Endodermal cell (in vitro differentiated cells): ENCODE data around the gene GALR2. TPM values are rescaled to one million over a fixed set of nuclear protein-coding genes. Genes with fewer than 3 reads are reported as not detected.

Experiments
- DNase-seq: peaks from one replicate; pipeline ENCODE4 v3.0.0-alpha.2; 2017
- H3K27ac ChIP-seq: 2 replicates; pipeline ENCODE4 v1.5.1; 2013; ENCODE audit warnings: mild to moderate bottlenecking, low read depth, low read length, moderate library complexity
- H3K27me3 ChIP-seq: 2 replicates; pipeline ENCODE4 v1.6.1; 2013; ENCODE audit warnings: mild to moderate bottlenecking, low read length, moderate library complexity; ENCODE audit not compliant: insufficient read depth, control insufficient read depth, poor library complexity, severe bottlenecking
- H3K36me3 ChIP-seq: 2 replicates; pipeline ENCODE4 v1.7.0; 2013; ENCODE audit warnings: mild to moderate bottlenecking, low read length, moderate library complexity; ENCODE audit not compliant: control insufficient read depth, insufficient read depth
- H3K4me1 ChIP-seq: one replicate; pipeline ENCODE4 v1.7.0; 2013; ENCODE audit warnings: low read length; ENCODE audit not compliant: control insufficient read depth, insufficient read depth
- H3K4me3 ChIP-seq: 2 replicates; pipeline ENCODE4 v1.5.1; 2013; ENCODE audit warnings: mild to moderate bottlenecking, low read length, moderate library complexity
- H3K9ac ChIP-seq: 2 replicates; pipeline ENCODE4 v1.6.1; 2013; ENCODE audit warnings: mild to moderate bottlenecking, low read length, moderate library complexity; ENCODE audit not compliant: poor library complexity, severe bottlenecking; ENCODE audit errors: extremely low read depth
- H3K9me3 ChIP-seq: 2 replicates; pipeline ENCODE4 v1.6.1; 2013; ENCODE audit warnings: mild to moderate bottlenecking, low read length, moderate library complexity; ENCODE audit not compliant: control insufficient read depth
- H3K27ac Mint-ChIP-seq: 2 replicates; pipeline ENCODE4 v1.8.0; 2020; ENCODE audit warnings: mixed read lengths
- H3K27me3 Mint-ChIP-seq: 2 replicates; pipeline ENCODE4 v1.8.0; 2021; ENCODE audit warnings: mild to moderate bottlenecking, mixed read lengths; ENCODE audit not compliant: insufficient read depth
- H3K36me3 Mint-ChIP-seq: 2 replicates; pipeline ENCODE4 v1.8.0; 2020; ENCODE audit warnings: low read depth, mixed read lengths
- H3K4me1 Mint-ChIP-seq: 2 replicates; pipeline ENCODE4 v1.8.0; 2020; ENCODE audit warnings: mixed read lengths
- H3K4me3 Mint-ChIP-seq: 2 replicates; pipeline ENCODE4 v1.8.0; 2020; ENCODE audit warnings: mild to moderate bottlenecking, moderate library complexity, mixed read lengths
- H3K9me3 Mint-ChIP-seq: 2 replicates; pipeline ENCODE4 v1.8.0; 2020; ENCODE audit warnings: mild to moderate bottlenecking, mixed read lengths
- CTCF ChIP-seq: fragments of 200-600 bp; sonication (generic); conservative IDR thresholded peaks from 2 replicates; pipeline ENCODE4 v1.5.0; 2021; ENCODE audit warnings: antibody characterized with exemption, mild to moderate bottlenecking
- WGBS, 2 experiments: methylation state at CpG; one replicate each; pipeline versions ENCODE4 v1.1.5 to v1.1.7; 2013; ENCODE audit warnings: missing lambda C conversion rate in 2 of 2, mixed read lengths in 1 of 2; ENCODE audit not compliant: insufficient coverage in 1 of 2, insufficient read length in 1 of 2; 5-methylcytosine and 5-hydroxymethylcytosine counted together
- total RNA-seq, 2 donors: library from RNA; stranded (reverse); fragmentation: NEBNext Ultra II Directional in 1 of 2; extraction: Animal tissue kit (Norgen Biotek cat#: 25700) in 1 of 2; gene quantifications; 2 replicates in 1 of 2; 3 replicates in 1 of 2; pipeline ENCODE4 v1.2.1, GENCODE V29; 2021

The GALR2 gene
- total RNA-seq, 2 donors from 2014 or later: not detected

DNA sequence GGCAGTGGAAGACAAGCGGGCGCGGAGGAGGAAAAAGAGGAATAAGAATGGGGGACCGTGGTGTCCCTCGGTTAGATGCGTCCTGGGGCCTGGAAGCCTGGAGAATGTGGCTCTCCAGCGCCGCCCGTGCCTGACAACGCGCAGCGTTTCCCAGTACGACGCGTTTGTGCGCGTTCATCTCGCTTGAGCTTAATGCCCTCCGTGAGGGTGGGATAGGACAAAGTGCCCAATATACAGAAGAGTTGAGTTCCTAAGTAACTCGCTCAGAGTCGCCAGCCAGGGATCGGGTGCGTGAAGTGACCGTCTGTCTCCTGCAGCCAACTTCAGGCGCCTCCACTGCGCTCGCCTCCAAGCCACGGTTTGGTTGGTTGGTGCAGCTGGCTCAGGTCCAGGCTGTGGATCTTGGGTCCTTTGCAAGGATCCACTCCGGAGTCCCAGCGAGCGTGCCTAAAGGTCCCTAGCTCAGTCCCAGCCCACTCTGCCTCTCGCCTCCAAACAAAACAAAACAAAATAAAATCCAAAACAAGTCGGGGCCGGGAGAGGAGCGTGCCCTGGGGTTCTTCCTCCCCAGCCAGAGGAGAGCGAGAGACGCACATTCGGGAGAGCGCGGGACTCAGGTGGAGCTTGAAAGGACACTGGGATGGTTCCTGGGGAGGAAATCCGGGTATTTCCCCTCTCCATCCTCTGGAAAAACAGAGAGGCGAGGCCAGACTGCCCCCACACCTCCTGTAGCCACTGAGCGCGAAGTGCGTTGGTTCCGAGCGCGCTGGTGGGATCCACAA, 974 bp downstream of the GALR2 start:
- no peaks in the 10 kb centered on the region for H3K36me3 ChIP-seq
- DNase-seq: peak; percentile 90
- Mint-ChIP-seq H3K4me1 (peaks cover 28% of the 10 kb centered on the region), H3K9me3 (no peaks in the 10 kb centered on the region), H3K27ac (no peak overlapping the region), H3K4me3 (peak overlapping the region; percentile 52), H3K27me3 (peaks cover 71% of the 10 kb centered on the region), H3K36me3 (no peaks in the 10 kb centered on the region)
- H3K27me3 ChIP-seq: peaks cover 68% of the 10 kb centered on the region
- H3K27ac ChIP-seq: no peak overlapping the region
- peak; percentile 68 for TF ChIP-seq CTCF
- peak overlapping the region; percentile 9 for H3K4me3 ChIP-seq
- WGBS, 2 experiments: 4 to 6% methylated on average over 27 to 47 of the region's 48 CpGs
- no peak overlapping the region for H3K9ac ChIP-seq
- H3K9me3 ChIP-seq: no peaks in the 10 kb centered on the region
- peaks cover 16% of the 10 kb centered on the region for H3K4me1 ChIP-seq

DNA sequence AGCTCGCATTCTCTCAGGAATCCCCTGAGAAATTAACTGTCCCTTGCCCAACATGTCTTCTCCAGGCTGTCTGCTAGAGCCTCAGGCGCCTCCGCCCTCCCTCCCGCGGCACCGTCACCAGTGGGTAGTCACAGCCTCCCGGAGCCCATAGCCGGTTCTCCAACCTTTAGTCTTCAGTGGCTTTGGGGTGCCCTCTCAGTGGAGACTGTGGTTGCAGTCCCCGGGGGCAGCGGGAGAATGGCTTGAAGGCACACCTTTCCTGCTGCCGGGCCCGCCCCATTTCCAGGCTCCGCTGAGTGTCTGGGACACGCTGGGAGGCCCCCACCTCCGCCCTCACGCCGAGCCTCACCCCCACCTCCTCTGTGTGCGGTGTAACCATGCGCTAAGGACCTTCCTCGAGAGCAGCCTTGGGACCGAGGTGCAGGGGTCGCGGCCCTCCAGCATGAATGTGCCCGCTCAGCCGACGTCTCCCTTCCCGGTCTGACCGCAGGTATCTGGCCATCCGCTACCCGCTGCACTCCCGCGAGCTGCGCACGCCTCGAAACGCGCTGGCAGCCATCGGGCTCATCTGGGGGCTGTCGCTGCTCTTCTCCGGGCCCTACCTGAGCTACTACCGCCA, 1.7 kb downstream of the GALR2 start:
- 6 to 7% methylated on average over 29 to 41 of the region's 41 CpGs for WGBS, 2 experiments
- Histone ChIP-seq H3K9me3 (no peaks in the 10 kb centered on the region), H3K9ac (no peak overlapping the region), H3K4me1 (peaks cover 15% of the 10 kb centered on the region), H3K4me3 (peak overlapping the region; percentile 35), H3K27me3 (peaks cover 68% of the 10 kb centered on the region), H3K36me3 (no peaks in the 10 kb centered on the region), H3K27ac (no peak overlapping the region)
- Mint-ChIP-seq H3K4me1 (peaks cover 28% of the 10 kb centered on the region), H3K9me3 (no peaks in the 10 kb centered on the region), H3K27me3 (peaks cover 71% of the 10 kb centered on the region), H3K36me3 (no peaks in the 10 kb centered on the region), H3K4me3 (peak overlapping the region; percentile 46), H3K27ac (no peak overlapping the region)
- TF ChIP-seq CTCF: no peak
- DNase-seq: peak; percentile 79

- peak overlapping the region; percentile 35 for H3K4me3 ChIP-seq
- peaks cover under 1% of the 10 kb centered on the region for H3K36me3 ChIP-seq
- 10 to 14% methylated on average over 17 to 82 of the region's 82 CpGs for WGBS, 2 experiments
- peaks cover 15% of the 10 kb centered on the region for H3K4me1 ChIP-seq
- no peak for TF ChIP-seq CTCF
- Mint-ChIP-seq H3K27ac (no peak overlapping the region), H3K36me3 (no peaks in the 10 kb centered on the region), H3K9me3 (no peaks in the 10 kb centered on the region), H3K4me3 (peak overlapping the region; percentile 46), H3K4me1 (peaks cover 26% of the 10 kb centered on the region), H3K27me3 (peaks cover 71% of the 10 kb centered on the region)
- H3K27ac ChIP-seq: no peak overlapping the region
- peak; percentile 85 for DNase-seq
- no peak overlapping the region for H3K9ac ChIP-seq
- peaks cover 68% of the 10 kb centered on the region for H3K27me3 ChIP-seq
- H3K9me3 ChIP-seq: no peaks in the 10 kb centered on the region
These were observed 2.4 kb downstream of the GALR2 start for GRCh38 chr17:76076765-76077583.
